Lower leg skin (tissue), 4 donors: ENCODE results near the gene NOCT. TPM values are rescaled to one million over a fixed set of nuclear protein-coding genes. Genes with fewer than 3 reads are reported as not detected.
"Not testable (repeated sequence)": the region's sequence is repeated elsewhere in the genome, so short reads cannot be mapped to it uniquely, and the experiment has no call there.

Experiments
- DNase-seq, 2 donors: peaks; one replicate each; pipeline ENCODE4 v3.0.0-alpha.2; 2019; ENCODE audit warnings: low spot score in 2 of 2
- H3K4me3 ChIP-seq: fragments of 200-600 bp; sonication (generic); 2 replicates; pipeline ENCODE4 v1.5.1; 2017; ENCODE audit warnings: mild to moderate bottlenecking, low read depth; ENCODE audit not compliant: poor library complexity, severe bottlenecking
- POLR2A ChIP-seq, 2 donors: fragments of 450-650 bp; IDR thresholded peaks; one replicate each; pipeline ENCODE4 v1.6.1; 2016 to 2017; ENCODE audit warnings: antibody characterized with exemption in 2 of 2, mild to moderate bottlenecking in 1 of 2, moderate library complexity in 1 of 2
- WGBS, 2 donors: methylation state at CpG; one replicate each; pipeline ENCODE4 v1.1.5; 2018; 5-methylcytosine and 5-hydroxymethylcytosine counted together
- intact Hi-C: fragments of 100-400 bp; cut with DNase I; formaldehyde crosslinking; loops from one replicate; pipeline ENCODE4 v1.15.0; 2023; ENCODE audit warnings: low total_unique reads
- total RNA-seq, 4 donors: library from RNA; depleted of rRNA; stranded (reverse); fragments of >200 nt; gene quantifications; one replicate each; pipeline ENCODE4 v1.1.0, GENCODE V29; 2016
- TF ChIP-seq, protein P1 (sequence below), 3 donors: fragments of 450-650 bp; IDR thresholded peaks; one replicate each; pipeline ENCODE4 v1.5.1; 2016; ENCODE audit warnings: antibody characterized with exemption in 3 of 3, mild to moderate bottlenecking in 3 of 3, moderate library complexity in 2 of 3

NOCT gene
- total RNA-seq, 4 donors from 2014 or later = 4.0 to 10.5 (median 7.4) TPM

DNA sequence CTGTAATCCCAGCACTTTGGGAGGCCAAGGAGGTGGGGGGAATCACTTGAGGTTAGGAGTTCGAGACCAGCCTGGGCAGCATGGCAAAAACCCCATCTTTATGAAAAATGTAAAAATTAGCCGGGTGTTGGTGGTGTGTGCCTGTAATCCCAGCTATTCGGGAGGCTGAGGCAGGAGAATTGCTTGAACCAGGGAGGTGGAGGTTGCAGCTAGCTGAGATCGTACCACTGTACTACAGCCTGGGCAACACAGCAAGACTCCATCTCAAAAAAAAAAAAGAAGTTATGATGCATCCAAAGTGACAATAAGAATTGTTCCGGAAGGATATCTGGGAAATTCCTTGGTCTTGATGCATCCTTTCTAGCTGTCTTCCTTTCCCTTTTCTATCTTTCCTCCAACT is 7.3 kb downstream of the NOCT start:
- DNase-seq = no peak
- no peak for TF ChIP-seq POLR2A (IDR thresholded peaks at IDR 0.05)
- TF ChIP-seq, protein P1, sequence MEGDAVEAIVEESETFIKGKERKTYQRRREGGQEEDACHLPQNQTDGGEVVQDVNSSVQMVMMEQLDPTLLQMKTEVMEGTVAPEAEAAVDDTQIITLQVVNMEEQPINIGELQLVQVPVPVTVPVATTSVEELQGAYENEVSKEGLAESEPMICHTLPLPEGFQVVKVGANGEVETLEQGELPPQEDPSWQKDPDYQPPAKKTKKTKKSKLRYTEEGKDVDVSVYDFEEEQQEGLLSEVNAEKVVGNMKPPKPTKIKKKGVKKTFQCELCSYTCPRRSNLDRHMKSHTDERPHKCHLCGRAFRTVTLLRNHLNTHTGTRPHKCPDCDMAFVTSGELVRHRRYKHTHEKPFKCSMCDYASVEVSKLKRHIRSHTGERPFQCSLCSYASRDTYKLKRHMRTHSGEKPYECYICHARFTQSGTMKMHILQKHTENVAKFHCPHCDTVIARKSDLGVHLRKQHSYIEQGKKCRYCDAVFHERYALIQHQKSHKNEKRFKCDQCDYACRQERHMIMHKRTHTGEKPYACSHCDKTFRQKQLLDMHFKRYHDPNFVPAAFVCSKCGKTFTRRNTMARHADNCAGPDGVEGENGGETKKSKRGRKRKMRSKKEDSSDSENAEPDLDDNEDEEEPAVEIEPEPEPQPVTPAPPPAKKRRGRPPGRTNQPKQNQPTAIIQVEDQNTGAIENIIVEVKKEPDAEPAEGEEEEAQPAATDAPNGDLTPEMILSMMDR (IDR thresholded peaks at IDR 0.05) = no peak
- H3K4me3 ChIP-seq = no peak overlapping the region
- 96 to 98% methylated on average over 5 of the region's 5 CpGs for WGBS, 2 donors
- intact Hi-C loops = no loop called here

- TF ChIP-seq POLR2A (IDR thresholded peaks at IDR 0.05) = no peak
- TF ChIP-seq, protein P1 (IDR thresholded peaks at IDR 0.05) = no peak
- DNase-seq = no peak
- WGBS, 2 donors = 86 to 89% methylated on average over 9 of the region's 9 CpGs
- no peak overlapping the region for H3K4me3 ChIP-seq
- intact Hi-C loops = no loop called here
These were observed 9.1 kb downstream of the NOCT start for GRCh38 chr4:139024686-139025085.

DNA sequence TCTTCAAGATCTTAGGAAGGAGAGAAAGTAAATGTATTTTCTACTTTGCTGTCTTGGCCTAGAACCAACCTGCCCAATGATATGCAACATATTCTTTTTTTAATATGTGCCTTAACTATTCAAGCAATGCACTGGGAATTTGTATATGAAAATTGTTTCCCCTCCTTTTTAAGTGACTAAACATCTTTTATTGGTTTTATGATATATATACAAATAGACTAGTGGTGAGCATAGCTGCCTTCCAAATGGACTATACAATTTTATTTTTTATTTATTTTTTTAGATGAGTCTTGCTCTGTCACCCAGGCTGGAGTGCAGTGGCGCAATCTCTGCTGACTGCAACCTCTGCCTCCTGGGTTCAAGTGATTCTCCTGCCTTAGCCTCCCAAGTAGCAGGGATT is 10.3 kb downstream of the NOCT start:
- TF ChIP-seq POLR2A (IDR thresholded peaks at IDR 0.05) = no peak
- TF ChIP-seq, protein P1 (IDR thresholded peaks at IDR 0.05) = no peak
- H3K4me3 ChIP-seq = no peak overlapping the region
- 100% methylated on average over 1 of the region's 1 CpG for WGBS, 2 donors
- intact Hi-C loops = no loop called here
- DNase-seq = no peak

- WGBS, 2 donors = 80 to 82% methylated on average over 5 of the region's 5 CpGs
- intact Hi-C loops = no loop called here
- H3K4me3 ChIP-seq = no peak overlapping the region
- TF ChIP-seq POLR2A (IDR thresholded peaks at IDR 0.05) = no peak
- TF ChIP-seq, protein P1 (IDR thresholded peaks at IDR 0.05) = no peak
- DNase-seq = no peak
These were observed 12.2 kb downstream of the NOCT start for GRCh38 chr4:139027776-139028175.

GRCh38 chr4:139028191-139028661 is 12.6 kb downstream of the NOCT start:
- intact Hi-C loops = no loop called here
- TF ChIP-seq, protein P1 (IDR thresholded peaks at IDR 0.05) = no peak
- TF ChIP-seq POLR2A (IDR thresholded peaks at IDR 0.05) = no peak
- no peak overlapping the region for H3K4me3 ChIP-seq
- DNase-seq = no peak
- WGBS, 2 donors = 68 to 76% methylated on average over 11 of the region's 11 CpGs

GRCh38 chr4:139029866-139030363 is 14.3 kb downstream of the NOCT start:
- DNase-seq, H3K4me3 ChIP-seq, intact Hi-C loops: not testable (repeated sequence)
- 76 to 85% methylated on average over 6 of the region's 6 CpGs for WGBS, 2 donors
